ENCODE results near the gene DERA.
A peak's percentile ranks its signal among the peaks of the same experiment; 100 is the strongest.
"Not testable (repeated sequence)": the region's sequence is repeated elsewhere in the genome, so short reads cannot be mapped to it uniquely, and the experiment has no call there.

DERA gene

DNA sequence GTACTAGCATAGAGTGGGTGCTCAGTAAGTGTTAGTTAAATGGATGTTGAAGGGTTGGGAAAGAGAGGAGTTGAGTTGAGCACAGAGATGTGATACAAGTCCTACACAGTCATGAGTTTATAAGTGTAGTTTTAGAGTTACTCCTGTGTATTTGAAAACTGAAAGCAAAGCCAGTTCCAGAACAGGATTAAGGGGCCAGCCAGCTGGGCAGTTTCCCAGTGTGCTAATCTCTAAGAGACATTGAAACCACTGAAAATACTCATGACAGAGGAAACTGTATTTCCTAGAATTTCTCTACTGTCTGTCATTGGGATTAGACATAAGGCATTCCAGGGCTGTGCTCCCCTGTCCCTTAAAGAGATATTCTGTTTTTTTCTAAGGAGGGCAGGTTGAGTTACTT lies 101.0 kb downstream of the DERA start:
- DNase-seq (ENCODE audit: low read depth), result no peak

GRCh38 chr12:16013722-16014121 lies 102.6 kb downstream of the DERA start:
- DNase-seq (ENCODE audit: low read depth), result not testable (repeated sequence)

- DNase-seq (ENCODE audit: low read depth), result not testable (repeated sequence)
Measured at GRCh38 chr12:16014394-16014793, 103.3 kb downstream of the DERA start.

DNA sequence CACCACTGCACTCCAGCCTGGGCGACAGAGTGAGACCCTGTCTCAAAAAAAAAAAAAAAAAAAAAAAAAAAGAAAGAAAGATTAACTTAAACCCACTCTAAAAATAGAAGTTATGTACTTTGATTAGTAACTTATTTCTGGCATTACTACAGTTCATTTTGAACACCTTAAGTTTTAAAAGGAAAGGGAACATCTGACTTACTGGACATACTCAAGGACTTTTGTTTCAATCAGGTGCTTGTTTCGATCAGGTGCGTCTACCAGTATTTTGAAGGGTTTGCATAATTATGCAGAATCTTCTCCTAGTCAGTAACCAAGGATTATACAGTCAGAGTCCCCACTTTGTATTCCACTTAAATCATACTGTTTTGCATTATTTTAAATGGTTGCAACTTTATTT lies 105.6 kb downstream of the DERA start:
- DNase-seq (ENCODE audit: low read depth), result no peak

DNA sequence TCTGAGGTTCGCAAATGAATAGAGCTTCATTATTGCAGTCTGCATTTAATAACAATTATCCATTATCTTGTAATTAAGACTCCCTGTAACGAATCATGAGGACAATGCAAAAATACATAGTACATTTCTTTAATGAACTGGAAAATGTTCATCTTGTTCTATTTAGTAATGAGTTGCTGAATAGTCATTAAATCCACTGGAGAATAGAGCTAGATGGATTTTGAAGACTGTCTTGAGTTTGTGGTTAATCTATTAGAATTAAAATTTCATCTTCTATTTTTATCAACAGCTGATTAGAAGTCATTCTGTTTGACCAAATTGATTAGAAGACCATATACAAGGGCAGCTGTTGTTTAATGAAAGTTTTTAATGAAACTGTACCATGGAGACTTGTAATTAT lies 107.2 kb downstream of the DERA start:
- no peak for DNase-seq (ENCODE audit: low read depth)

GRCh38 chr12:16019136-16019535 lies 108.0 kb downstream of the DERA start:
- DNase-seq (ENCODE audit: low read depth), result no peak

DNA sequence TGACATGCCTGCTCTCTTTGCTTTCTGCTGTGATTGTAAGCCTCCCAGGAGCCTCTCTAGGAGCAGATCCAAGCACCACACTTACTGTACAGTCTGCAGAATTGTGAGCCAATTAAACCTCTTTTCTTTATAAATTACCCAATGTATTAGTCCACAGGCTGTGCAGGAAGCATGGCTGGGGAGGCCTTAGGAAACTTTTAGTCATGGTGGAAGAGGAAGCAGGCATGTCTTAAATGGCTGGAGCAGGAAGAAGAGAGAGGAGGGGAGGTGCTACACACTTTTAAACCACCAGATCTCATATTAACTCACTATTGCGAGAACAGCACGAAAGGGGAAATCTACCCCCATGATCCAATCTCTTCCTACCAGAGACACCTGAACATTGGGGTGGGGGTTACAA lies 108.9 kb downstream of the DERA start:
- DNase-seq (ENCODE audit: low read depth), result no peak

DNA sequence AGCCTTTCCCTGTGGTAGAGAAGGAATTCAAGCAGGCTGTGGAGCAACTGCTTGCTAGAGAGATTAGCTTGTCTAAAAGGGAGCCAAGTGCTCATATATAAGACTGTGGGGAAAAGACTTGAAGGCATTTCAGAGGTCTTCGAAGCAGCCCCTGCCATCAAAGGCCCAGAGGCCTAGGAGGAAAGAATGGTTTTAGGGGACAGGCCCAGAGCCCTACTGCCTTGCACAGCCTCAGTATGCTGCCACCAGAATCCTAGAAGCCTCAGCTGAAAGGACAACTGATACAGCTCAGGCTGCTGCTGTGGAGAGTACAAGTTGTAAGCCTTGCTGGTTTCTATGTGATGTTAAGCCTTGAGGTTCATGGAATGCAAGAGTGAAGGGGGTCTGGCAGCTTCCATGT lies 109.9 kb downstream of the DERA start:
- no peak for DNase-seq (ENCODE audit: low read depth)

DNA sequence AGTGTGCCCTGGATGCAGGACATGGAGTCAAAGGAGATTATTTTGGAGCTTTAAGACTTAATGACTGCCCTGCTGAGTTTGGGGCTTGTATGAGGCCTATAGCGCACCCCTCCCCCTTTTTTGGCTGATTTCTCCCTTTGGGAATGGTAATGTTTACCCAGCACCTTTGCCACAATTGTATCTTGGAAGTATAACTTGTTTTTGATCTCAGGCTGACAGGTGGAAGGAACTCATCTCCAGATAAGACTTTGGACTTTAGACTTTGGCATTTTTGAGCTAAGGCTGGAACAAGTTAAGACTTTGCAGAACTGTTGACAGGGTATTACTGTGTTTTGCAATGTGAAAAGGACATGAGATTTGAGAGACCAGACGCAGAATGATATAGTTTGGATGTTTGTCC lies 110.5 kb downstream of the DERA start:
- no peak for DNase-seq (ENCODE audit: low read depth)

DNA sequence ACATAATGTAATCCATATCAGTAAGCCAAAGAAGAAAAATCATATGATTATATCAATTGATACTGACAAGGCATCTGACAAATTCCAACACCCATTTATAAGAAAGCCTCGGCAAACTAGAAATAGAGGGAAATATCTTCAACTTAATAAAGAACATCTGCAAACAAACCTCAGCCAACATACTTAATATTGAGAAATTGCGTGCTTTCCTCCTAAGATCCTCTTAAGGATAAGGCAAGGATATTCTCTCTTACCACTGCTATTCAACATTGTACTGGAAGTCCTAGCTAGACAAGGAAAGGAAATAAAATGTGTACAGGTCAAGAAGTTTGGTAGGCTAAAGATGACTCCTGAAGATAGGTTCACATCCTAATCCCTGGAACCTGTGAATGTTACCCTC lies 115.9 kb downstream of the DERA start:
- DNase-seq (ENCODE audit: low read depth), result no peak

DNA sequence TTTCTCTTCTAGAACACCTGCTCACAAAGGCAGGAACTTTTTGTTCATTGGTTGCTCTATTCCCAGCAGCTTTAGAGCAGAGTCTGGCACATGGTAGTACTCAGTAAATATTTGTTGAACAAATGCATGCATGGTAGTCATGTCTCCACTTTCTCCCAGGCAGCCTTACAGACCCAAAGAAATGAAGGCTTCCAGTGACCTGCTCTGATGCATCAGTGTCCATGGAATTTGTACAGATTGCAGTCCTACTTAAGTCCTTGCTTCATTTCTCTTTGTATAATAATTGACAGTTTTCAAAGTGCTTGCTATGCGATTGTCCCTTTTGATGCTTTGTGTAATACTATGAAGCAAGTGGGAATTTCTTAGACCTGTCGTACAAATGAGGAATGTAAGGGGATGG lies 119.6 kb downstream of the DERA start:
- no peak for DNase-seq (ENCODE audit: low read depth)

GRCh38 chr12:16034136-16034817 lies 123.1 kb downstream of the DERA start:
- no peak for DNase-seq (ENCODE audit: low read depth)

- DNase-seq (ENCODE audit: low read depth), result no peak
Measured at GRCh38 chr12:16036073-16036472, 124.9 kb downstream of the DERA start.

- DNase-seq (ENCODE audit: low read depth), result no peak
Measured at GRCh38 chr12:16037533-16037932, 126.4 kb downstream of the DERA start.

GRCh38 chr12:16043480-16043879 lies 132.3 kb downstream of the DERA start:
- DNase-seq (ENCODE audit: low read depth), result no peak

DNA sequence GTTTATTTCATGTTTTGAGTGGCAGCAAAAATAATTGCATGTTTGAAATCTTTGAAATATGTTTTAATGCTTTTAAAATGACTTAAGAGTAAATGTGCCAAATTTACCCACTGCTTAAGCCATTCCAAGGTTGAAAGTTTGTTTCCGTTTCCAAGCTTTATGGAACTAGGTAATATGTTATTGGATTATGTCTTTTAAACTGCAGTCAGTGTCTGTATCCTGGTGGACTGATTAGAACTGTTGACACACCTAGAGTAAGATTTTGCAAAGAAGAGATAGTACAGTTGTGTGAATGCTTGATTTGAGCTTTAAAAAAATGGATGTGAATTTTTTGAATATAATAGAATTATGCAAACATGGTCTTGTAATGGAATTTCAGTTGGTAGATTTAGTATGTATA lies 135.1 kb downstream of the DERA start:
- DNase-seq (ENCODE audit: low read depth), result no peak

- DNase-seq (ENCODE audit: low read depth), result no peak
Measured at GRCh38 chr12:16048511-16048910, 137.4 kb downstream of the DERA start.

DNA sequence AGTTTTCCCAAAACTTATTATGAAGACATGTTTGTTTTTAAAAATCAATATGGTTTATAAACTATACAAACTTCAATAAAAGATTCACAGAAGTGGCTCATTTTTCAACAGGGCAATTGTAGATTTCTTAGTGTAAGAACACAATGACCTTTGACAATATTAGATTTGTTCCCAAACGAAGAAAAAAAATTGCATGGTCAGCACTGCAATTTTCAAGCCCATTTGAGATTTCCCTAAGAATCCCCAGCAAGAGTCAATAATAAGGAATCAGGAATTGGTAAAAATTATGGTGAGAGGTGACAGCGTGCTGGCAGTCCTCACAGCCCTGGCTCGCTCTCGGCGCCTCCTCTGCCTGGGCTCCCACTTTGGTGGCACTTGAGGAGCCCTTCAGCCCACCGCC lies 145.8 kb downstream of the DERA start:
- DNase-seq (ENCODE audit: low read depth), result no peak

DNA sequence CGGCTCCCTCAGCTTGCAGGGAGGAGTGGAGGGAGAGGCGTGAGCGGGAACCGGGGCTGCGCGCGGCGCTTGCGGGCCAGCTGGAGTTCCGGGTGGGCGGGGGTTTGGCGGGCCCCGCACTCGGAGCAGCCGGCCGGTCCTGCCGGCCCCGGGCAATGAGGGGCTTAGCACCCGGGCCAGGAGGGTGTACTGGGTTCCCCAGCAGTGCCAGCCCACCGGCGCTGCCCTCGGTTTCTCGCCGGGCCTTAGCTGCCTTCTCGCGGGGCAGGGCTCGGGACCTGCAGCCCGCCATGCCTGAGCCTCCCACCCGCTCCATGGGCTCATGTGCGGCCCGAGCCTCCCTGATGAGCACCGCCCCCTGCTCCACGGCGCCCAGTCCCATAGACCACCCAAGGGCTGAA lies 146.2 kb downstream of the DERA start:
- DNase-seq (ENCODE audit: low read depth), result not testable (repeated sequence)

DNA sequence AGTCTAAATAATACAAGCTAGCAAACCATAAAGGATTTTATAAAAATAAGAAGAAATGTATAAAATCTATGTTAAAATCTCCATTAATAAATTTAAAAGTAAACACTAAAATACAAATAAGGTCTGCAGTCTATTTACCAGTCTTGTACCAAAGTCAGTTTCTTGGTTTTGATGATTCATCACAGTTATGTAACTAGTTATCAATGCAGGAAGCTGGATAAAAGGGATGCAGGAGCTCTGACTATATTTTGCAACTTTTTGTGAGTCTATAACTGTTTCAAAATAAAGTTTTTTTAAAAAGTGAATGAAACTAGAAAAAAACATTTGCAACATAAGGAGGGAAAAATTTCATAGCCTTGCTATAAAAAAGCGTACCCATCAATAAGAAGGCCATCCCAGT lies 151.5 kb downstream of the DERA start:
- peak; percentile 31 for DNase-seq (ENCODE audit: low read depth)

DNA sequence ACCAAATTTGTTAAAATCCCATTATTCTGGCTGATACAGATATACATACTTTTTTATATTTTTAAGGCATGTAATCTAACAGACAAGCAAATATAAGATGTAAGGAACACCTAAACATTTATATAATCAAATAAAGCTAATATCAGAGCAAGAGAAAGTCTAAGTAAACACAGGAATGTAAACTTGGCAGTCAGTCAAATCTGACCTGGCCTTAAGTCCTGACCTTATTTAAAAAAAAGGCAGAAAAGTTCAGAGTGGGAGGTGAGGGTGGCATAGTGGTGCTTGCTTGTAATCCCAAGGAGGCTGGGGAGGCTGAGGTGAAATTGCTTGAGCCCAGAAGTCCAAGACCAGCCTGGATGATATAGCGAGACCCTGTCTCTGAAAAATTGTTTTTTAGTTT lies 152.6 kb downstream of the DERA start:
- peak; percentile 4 for DNase-seq (ENCODE audit: low read depth)

GRCh38 chr12:16070113-16070512 lies 159.0 kb downstream of the DERA start:
- no peak for DNase-seq (ENCODE audit: low read depth)

DNA sequence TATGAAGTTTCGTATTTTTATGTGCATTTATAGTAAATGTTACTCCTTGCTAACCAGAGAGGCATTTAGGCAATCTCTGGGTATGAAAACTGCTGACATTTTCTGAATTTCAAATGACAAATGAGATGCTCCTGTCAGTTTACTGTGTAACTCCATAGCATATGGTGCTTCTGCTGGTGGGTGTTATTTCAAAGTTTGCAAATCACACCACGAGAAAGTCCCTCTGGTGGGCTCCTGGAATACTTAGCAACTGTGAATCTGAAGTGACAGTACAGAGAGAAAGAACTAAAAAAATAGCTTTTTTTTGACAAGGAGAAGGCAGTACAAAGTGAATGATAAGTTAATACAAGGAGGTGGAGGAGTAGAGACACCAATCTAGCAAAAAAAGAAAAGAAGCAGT lies 161.5 kb downstream of the DERA start:
- no peak for DNase-seq (ENCODE audit: low read depth)

GRCh38 chr12:16074894-16075293 lies 163.8 kb downstream of the DERA start:
- no peak for DNase-seq (ENCODE audit: low read depth)

DNA sequence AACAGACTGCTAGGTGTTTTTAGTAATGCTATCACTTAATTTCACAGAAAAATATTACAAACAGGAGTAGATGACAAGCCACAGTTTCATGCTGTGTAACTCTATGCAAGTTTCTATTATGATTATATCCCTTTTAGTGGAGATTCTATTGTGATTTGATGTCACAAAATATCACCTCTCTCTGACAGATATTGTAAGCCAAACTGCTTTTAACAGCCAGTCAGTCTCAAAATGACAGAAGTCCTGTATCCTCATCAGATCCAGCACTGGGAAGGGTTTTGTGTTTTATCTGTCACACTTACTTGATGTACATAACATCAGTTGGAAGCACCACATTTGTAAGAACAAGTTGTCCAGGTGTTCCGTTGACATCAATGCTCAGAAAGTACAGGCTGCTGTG lies 164.8 kb downstream of the DERA start:
- no peak for DNase-seq (ENCODE audit: low read depth)

Data from ELR (cell line).